GM23338 (cell line): Measurements from ENCODE around the gene ZNF511. TPM values are rescaled to one million over a fixed set of nuclear protein-coding genes. Genes with fewer than 3 reads are reported as not detected.

Source experiments
- ATAC-seq: fragments of 200-7000 bp; cut with Tn5 transposase; 3 replicates; pipeline ENCODE4 v1.9.1; 2020
- DNase-seq: peaks from one replicate; pipeline ENCODE4 v3.0.0-alpha.2; 2015; ENCODE audit warnings: low spot score
- H2AFZ ChIP-seq: fragments of 200-600 bp; sonication (generic); 2 replicates; pipeline ENCODE4 v1.8.0; 2016; ENCODE audit warnings: antibody characterized with exemption, mild to moderate bottlenecking, moderate library complexity
- H3F3A ChIP-seq: fragments of 200-600 bp; sonication (generic); replicated peaks from 2 replicates; pipeline ENCODE4 v1.8.0; 2017; ENCODE audit warnings: antibody characterized with exemption, mixed run types, low read depth
- H3K27ac ChIP-seq: fragments of 200-600 bp; sonication (generic); 2 replicates; pipeline ENCODE4 v1.6.1; 2016; ENCODE audit warnings: low read depth
- H3K27me3 ChIP-seq: fragments of 200-600 bp; sonication (generic); 2 replicates; pipeline ENCODE4 v1.8.0; 2016; ENCODE audit warnings: mild to moderate bottlenecking, mixed run types, moderate library complexity; ENCODE audit not compliant: insufficient read depth
- H3K36me3 ChIP-seq: fragments of 200-600 bp; sonication (generic); 2 replicates; pipeline ENCODE4 v1.8.0; 2016; ENCODE audit warnings: mild to moderate bottlenecking; ENCODE audit not compliant: insufficient read depth
- H3K4me1 ChIP-seq: fragments of 200-600 bp; sonication (generic); 2 replicates; pipeline ENCODE4 v1.8.0; 2016; ENCODE audit warnings: mild to moderate bottlenecking, moderate library complexity; ENCODE audit not compliant: insufficient read depth
- H3K4me2 ChIP-seq: fragments of 200-600 bp; sonication (generic); 2 replicates; pipeline ENCODE4 v1.7.1; 2017; ENCODE audit warnings: mixed run types
- H3K4me3 ChIP-seq: fragments of 200-600 bp; sonication (generic); 2 replicates; pipeline ENCODE4 v1.6.1; 2016; ENCODE audit warnings: mixed run types
- H3K79me2 ChIP-seq: fragments of 200-600 bp; sonication (generic); replicated peaks from 2 replicates; pipeline ENCODE4 v1.8.0; 2017; ENCODE audit warnings: mild to moderate bottlenecking; ENCODE audit not compliant: insufficient read depth
- H3K9me2 ChIP-seq: fragments of 200-600 bp; sonication (generic); 2 replicates; pipeline ENCODE4 v1.8.0; 2017; ENCODE audit not compliant: insufficient read depth
- H4K20me1 ChIP-seq: fragments of 200-600 bp; sonication (generic); replicated peaks from 2 replicates; pipeline ENCODE4 v1.8.0; 2017; ENCODE audit warnings: mild to moderate bottlenecking; ENCODE audit not compliant: insufficient read depth
- H3K27ac Mint-ChIP-seq: 2 replicates; pipeline ENCODE4 v1.8.0; 2020; ENCODE audit warnings: inconsistent platforms, mild to moderate bottlenecking, moderate library complexity, mixed read lengths
- H3K27me3 Mint-ChIP-seq: 3 replicates; pipeline ENCODE4 v1.8.0; 2022; ENCODE audit warnings: low read depth, mild to moderate bottlenecking, moderate library complexity, mixed read lengths, inconsistent platforms; ENCODE audit not compliant: insufficient read depth, poor library complexity
- H3K36me3 Mint-ChIP-seq: 3 replicates; pipeline ENCODE4 v1.8.0; 2021; ENCODE audit warnings: low read depth, mild to moderate bottlenecking, inconsistent platforms, moderate library complexity, mixed read lengths
- H3K4me1 Mint-ChIP-seq: 3 replicates; pipeline ENCODE4 v1.8.0; 2020; ENCODE audit warnings: mild to moderate bottlenecking, inconsistent platforms, mixed read lengths
- H3K4me3 Mint-ChIP-seq: 3 replicates; pipeline ENCODE4 v1.8.0; 2021; ENCODE audit warnings: moderate library complexity, mild to moderate bottlenecking, inconsistent platforms, mixed read lengths
- H3K9me3 Mint-ChIP-seq: 3 replicates; pipeline ENCODE4 v1.8.0; 2020; ENCODE audit warnings: moderate library complexity, mild to moderate bottlenecking, inconsistent platforms, mixed read lengths
- EZH2 ChIP-seq: fragments of 200-600 bp; sonication (generic); IDR thresholded peaks from one replicate; pipeline ENCODE4 v1.8.0; 2017; ENCODE audit warnings: antibody characterized with exemption, mild to moderate bottlenecking, low read depth; ENCODE audit not compliant: unreplicated experiment
- EZH2phosphoT487 ChIP-seq: fragments of 200-600 bp; sonication (generic); IDR thresholded peaks from one replicate; pipeline ENCODE4 v1.8.1; 2018; ENCODE audit warnings: antibody characterized with exemption; ENCODE audit not compliant: unreplicated experiment
- JUNB ChIP-seq: IDR thresholded peaks from one replicate; pipeline ENCODE4 v1.6.1; 2016; ENCODE audit warnings: antibody characterized with exemption; ENCODE audit not compliant: unreplicated experiment
- NANOG ChIP-seq: IDR thresholded peaks from 2 replicates; pipeline ENCODE4 v1.6.1; 2016; ENCODE audit warnings: antibody characterized with exemption, borderline replicate concordance
- POLR2AphosphoS5 ChIP-seq: IDR thresholded peaks from 2 replicates; pipeline ENCODE4 v1.6.1; 2016; ENCODE audit warnings: antibody characterized with exemption, low read depth
- REST ChIP-seq: IDR thresholded peaks from one replicate; pipeline ENCODE4 v1.6.1; 2018; ENCODE audit warnings: antibody characterized with exemption; ENCODE audit not compliant: unreplicated experiment
- STAT1 ChIP-seq: IDR thresholded peaks from one replicate; pipeline ENCODE4 v1.6.1; 2016; ENCODE audit warnings: antibody characterized with exemption; ENCODE audit not compliant: unreplicated experiment
- ZNF114 ChIP-seq: fragments of 250-450 bp; sonication (Bioruptor Pico); IDR thresholded peaks from 2 replicates; pipeline ENCODE4 v1.5.0; 2020; ENCODE audit warnings: mild to moderate bottlenecking, moderate library complexity
- ZNF331 ChIP-seq: fragments of 250-450 bp; sonication (Bioruptor Pico); IDR thresholded peaks from 2 replicates; pipeline ENCODE4 v1.5.0; 2020; ENCODE audit warnings: low read depth, mild to moderate bottlenecking, moderate library complexity
- ZNF462 ChIP-seq: fragments of 250-450 bp; sonication (Bioruptor Pico); IDR thresholded peaks from 2 replicates; pipeline ENCODE4 v1.5.0; 2020; ENCODE audit warnings: mild to moderate bottlenecking, moderate library complexity
- polyA plus RNA-seq: library from polyadenylated mRNA; unstranded; fragments of >200 nt; fragmentation: Nextera tagmentation; extraction: Ambion mirVana; gene quantifications from 2 replicates; pipeline ENCODE4 v1.2.1, GENCODE V29; 2016
- total RNA-seq: library from RNA; depleted of rRNA; stranded (reverse); fragments of >200 nt; shearing (Covaris generic); gene quantifications from 2 replicates; pipeline ENCODE4 v1.2.3, GENCODE V29; 2014

Gene ZNF511
- total and polyA plus RNA-seq, 2 experiments from 2014 or later, result 41.3 to 104 TPM

- TF ChIP-seq JUNB, result no peak
- no peak for TF ChIP-seq EZH2phosphoT487
- TF ChIP-seq POLR2AphosphoS5, result no peak
- TF ChIP-seq EZH2, result no peak
Measured at GRCh38 chr10:133269367-133269766, 39.3 kb upstream of the ZNF511 start (continued).

GRCh38 chr10:133270204-133270603 lies 38.5 kb upstream of the ZNF511 start:
- Mint-ChIP-seq H3K36me3 (peaks cover 3% of the 10 kb centered on the region; the same call in 1 of the 3 replicates), H3K9me3 (no peaks in the 10 kb centered on the region), H3K4me1 (no peaks in the 10 kb centered on the region; the same call in 2 of the 3 replicates), H3K4me3 (no peak overlapping the region), H3K27ac (no peak overlapping the region), H3K27me3 (peaks cover 6% of the 10 kb centered on the region)
- Histone ChIP-seq H3K4me1 (no peaks in the 10 kb centered on the region), H3K4me3 (no peak overlapping the region), H3K4me2 (no peak overlapping the region), H3K36me3 (no peaks in the 10 kb centered on the region), H4K20me1 (no peaks in the 10 kb centered on the region), H2AFZ (no peak overlapping the region), H3K27ac (no peak overlapping the region), H3K9me2 (no peaks in the 10 kb centered on the region), H3K79me2 (no peaks in the 10 kb centered on the region), H3F3A (no peaks in the 10 kb centered on the region), H3K27me3 (no peaks in the 10 kb centered on the region)
- no peak for TF ChIP-seq ZNF114 (CRISPR knock-in tag)
- TF ChIP-seq STAT1, result no peak
- ATAC-seq (no peak), DNase-seq (no peak)

- Histone ChIP-seq H3K27ac (no peak overlapping the region), H4K20me1 (no peaks in the 10 kb centered on the region), H3K27me3 (no peaks in the 10 kb centered on the region), H2AFZ (no peak overlapping the region), H3K4me2 (no peak overlapping the region), H3K36me3 (no peaks in the 10 kb centered on the region), H3K4me1 (no peaks in the 10 kb centered on the region), H3K79me2 (no peaks in the 10 kb centered on the region), H3K4me3 (no peak overlapping the region), H3F3A (no peaks in the 10 kb centered on the region), H3K9me2 (no peaks in the 10 kb centered on the region)
- H3K36me3 Mint-ChIP-seq, result no peaks in the 10 kb centered on the region; the same call in 2 of the 3 replicates
- H3K4me3 Mint-ChIP-seq, result no peak overlapping the region
- H3K27ac Mint-ChIP-seq, result no peak overlapping the region
- peaks cover 2% of the 10 kb centered on the region; the same call in 2 of the 3 replicates for H3K4me1 Mint-ChIP-seq
- peaks cover 6% of the 10 kb centered on the region for H3K27me3 Mint-ChIP-seq
- ATAC-seq (no peak), DNase-seq (no peak)
- H3K9me3 Mint-ChIP-seq, result no peaks in the 10 kb centered on the region
- TF ChIP-seq ZNF114 (CRISPR knock-in tag) (no peak), REST (no peak), NANOG (no peak), ZNF462 (CRISPR knock-in tag) (no peak), ZNF331 (CRISPR knock-in tag) (no peak)
Measured at GRCh38 chr10:133270773-133271297, 37.9 kb upstream of the ZNF511 start.
